ENCODE data around the gene VIPAS39.

The VIPAS39 gene

DNA sequence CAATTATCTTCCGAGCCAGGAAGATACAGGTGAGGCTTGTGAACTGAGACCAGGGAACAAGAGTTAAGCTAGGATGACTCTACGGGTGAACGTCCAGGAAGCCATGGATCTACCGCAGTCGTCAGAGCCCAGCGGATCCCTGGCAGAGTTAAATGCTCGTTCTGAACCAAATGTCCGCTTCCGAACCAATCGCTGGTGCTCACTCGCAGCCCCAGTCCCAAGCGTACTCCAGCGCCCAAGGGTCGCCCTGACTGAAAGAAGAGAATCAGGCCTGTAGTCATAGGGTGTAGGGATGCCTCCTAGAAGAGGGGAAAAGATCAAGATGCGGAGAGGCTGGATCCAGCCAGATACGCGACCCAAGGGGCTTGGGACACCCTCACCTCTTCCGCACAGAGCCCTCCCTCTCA, 283 bp downstream of the VIPAS39 start:
- Histone ChIP-seq H3K27me3 (ENCODE audit: control insufficient read depth, insufficient read depth, low read length) (no peaks in the 10 kb centered on the region), H3K4me2 (ENCODE audit: low read length) (peak overlapping the region; percentile 51), H3K4me3 (ENCODE audit: low read depth, low read length) (peak overlapping the region; percentile 99), H3K9ac (peak overlapping the region; percentile 75), H3K9me3 (ENCODE audit: control insufficient read depth, low read length) (no peaks in the 10 kb centered on the region), H3K36me3 (ENCODE audit: control insufficient read depth, insufficient read depth, low read length) (no peaks in the 10 kb centered on the region), H3K27ac (peak overlapping the region; percentile 94), H3K79me2 (peaks cover 38% of the 10 kb centered on the region), H2AFZ (peak overlapping the region; percentile 98), H3K4me1 (peaks cover 14% of the 10 kb centered on the region)
- TF ChIP-seq CTCF (IDR thresholded peaks at IDR 0.05) = no peak

GRCh38 chr14:77455966-77456640, 1.3 kb downstream of the VIPAS39 start:
- Histone ChIP-seq H3K27ac (no peak overlapping the region), H3K27me3 (ENCODE audit: control insufficient read depth, insufficient read depth, low read length) (no peaks in the 10 kb centered on the region), H3K36me3 (ENCODE audit: control insufficient read depth, insufficient read depth, low read length) (no peaks in the 10 kb centered on the region), H2AFZ (no peak overlapping the region), H3K79me2 (peaks cover 36% of the 10 kb centered on the region), H3K4me1 (peaks cover 14% of the 10 kb centered on the region), H3K9ac (no peak overlapping the region), H3K9me3 (ENCODE audit: control insufficient read depth, low read length) (no peaks in the 10 kb centered on the region), H3K4me3 (ENCODE audit: low read depth, low read length) (no peak overlapping the region), H3K4me2 (ENCODE audit: low read length) (peak overlapping the region; percentile 51)
- no peak for TF ChIP-seq CTCF (IDR thresholded peaks at IDR 0.05)

- Histone ChIP-seq H3K4me1 (no peaks in the 10 kb centered on the region), H3K9ac (no peak overlapping the region), H3K4me3 (ENCODE audit: low read depth, low read length) (no peak overlapping the region), H3K36me3 (ENCODE audit: control insufficient read depth, insufficient read depth, low read length) (no peaks in the 10 kb centered on the region), H3K79me2 (no peaks in the 10 kb centered on the region), H2AFZ (no peak overlapping the region), H3K9me3 (ENCODE audit: control insufficient read depth, low read length) (no peaks in the 10 kb centered on the region), H3K4me2 (ENCODE audit: low read length) (no peak overlapping the region), H3K27me3 (ENCODE audit: control insufficient read depth, insufficient read depth, low read length) (no peaks in the 10 kb centered on the region), H3K27ac (no peak overlapping the region)
- TF ChIP-seq CTCF (IDR thresholded peaks at IDR 0.05) = no peak
These were observed 15.2 kb downstream of the VIPAS39 start for GRCh38 chr14:77442196-77442595.

DNA sequence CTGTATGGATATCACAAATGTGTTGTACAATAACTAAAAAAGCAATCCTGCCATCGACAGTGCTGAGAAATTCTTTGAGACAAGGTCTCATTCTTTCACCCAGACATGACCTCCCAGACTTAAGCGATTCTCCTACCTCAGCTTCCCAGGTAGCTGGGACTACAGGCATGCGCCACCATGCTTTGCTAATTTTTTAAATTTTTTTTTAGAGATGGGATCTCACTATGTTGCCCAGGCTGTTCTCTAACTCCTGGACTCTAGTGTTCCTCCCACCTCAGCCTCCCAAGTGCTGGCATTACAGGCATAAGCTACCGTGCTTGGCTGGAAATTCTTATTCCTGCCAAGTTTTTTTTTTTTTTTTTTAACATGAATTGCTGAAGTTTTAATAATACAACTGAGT, 17.5 kb downstream of the VIPAS39 start:
- H3K4me3 ChIP-seq (ENCODE audit: low read depth, low read length) = no peak overlapping the region
- no peak overlapping the region for H2AFZ ChIP-seq
- no peak overlapping the region for H3K27ac ChIP-seq
- no peak for TF ChIP-seq CTCF (IDR thresholded peaks at IDR 0.05)
- H3K79me2 ChIP-seq = no peaks in the 10 kb centered on the region
- no peaks in the 10 kb centered on the region for H3K4me1 ChIP-seq
- H3K36me3 ChIP-seq (ENCODE audit: control insufficient read depth, insufficient read depth, low read length) = no peaks in the 10 kb centered on the region
- H3K4me2 ChIP-seq (ENCODE audit: low read length) = no peak overlapping the region
- no peaks in the 10 kb centered on the region for H3K27me3 ChIP-seq (ENCODE audit: control insufficient read depth, insufficient read depth, low read length)
- no peak overlapping the region for H3K9ac ChIP-seq
- H3K9me3 ChIP-seq (ENCODE audit: control insufficient read depth, low read length) = no peaks in the 10 kb centered on the region

DNA sequence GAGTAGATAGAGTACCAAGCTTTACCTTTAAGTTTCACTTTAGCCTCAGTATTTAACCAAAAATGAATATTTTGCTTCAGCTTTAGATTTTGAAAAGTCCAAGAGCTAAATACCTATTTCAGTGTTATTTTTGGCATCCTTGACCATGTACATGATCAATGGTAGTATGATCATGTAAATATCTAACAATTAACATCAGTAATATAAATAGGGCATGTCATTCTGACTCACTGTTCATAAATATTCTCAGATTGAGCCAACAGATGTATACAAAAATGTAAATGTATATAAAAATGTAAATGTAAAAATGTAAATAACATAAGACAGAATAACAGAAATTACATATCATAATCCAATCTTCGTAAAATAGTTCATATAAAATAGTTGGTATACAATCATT, 18.8 kb downstream of the VIPAS39 start:
- Histone ChIP-seq H3K36me3 (ENCODE audit: control insufficient read depth, insufficient read depth, low read length) (no peaks in the 10 kb centered on the region), H3K9ac (no peak overlapping the region), H3K4me1 (no peaks in the 10 kb centered on the region), H3K4me3 (ENCODE audit: low read depth, low read length) (no peak overlapping the region), H2AFZ (no peak overlapping the region), H3K9me3 (ENCODE audit: control insufficient read depth, low read length) (no peaks in the 10 kb centered on the region), H3K79me2 (no peaks in the 10 kb centered on the region), H3K27me3 (ENCODE audit: control insufficient read depth, insufficient read depth, low read length) (no peaks in the 10 kb centered on the region), H3K27ac (no peak overlapping the region), H3K4me2 (ENCODE audit: low read length) (no peak overlapping the region)
- no peak for TF ChIP-seq CTCF (IDR thresholded peaks at IDR 0.05)

All from parathyroid adenoma (tissue), 2 donors.